GM21619 (cell line): ENCODE data around the gene MAPK10.

Experiments used
- ATAC-seq: cut with Tn5 transposase; IDR thresholded peaks from one replicate; pipeline ENCODE4 v1.9.1; 2021; ENCODE audit not compliant: unreplicated experiment

The MAPK10 gene

DNA sequence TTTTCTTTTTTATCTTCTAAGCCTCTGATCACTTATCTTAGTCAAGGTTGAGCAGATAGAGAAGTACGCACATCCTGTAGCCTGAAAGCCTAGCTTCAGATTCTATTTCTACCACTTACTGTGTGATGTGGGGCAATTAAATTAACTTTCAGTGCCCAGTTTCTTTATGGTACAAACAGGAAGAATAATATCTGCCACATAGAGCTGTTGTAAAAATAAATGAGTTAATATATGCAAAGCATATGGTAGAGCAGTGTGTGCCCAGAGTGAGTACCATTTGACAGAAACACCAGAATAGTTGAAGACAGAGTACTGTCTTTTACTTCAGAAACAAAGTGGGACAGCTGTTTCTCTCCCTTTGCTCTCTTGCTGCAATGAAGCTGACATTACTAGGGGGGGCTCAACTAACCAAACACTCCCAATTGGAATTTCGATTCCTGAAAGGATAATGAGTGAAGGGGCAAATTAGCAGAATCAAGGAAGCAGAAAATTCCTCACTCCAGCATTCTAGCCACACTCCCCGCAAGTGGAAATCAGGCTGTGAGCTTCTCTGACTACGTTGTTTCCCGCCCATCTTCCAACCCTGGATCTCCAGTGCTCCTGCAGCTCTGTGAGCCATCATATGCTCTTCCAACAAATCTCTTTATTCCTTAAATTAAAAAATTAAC, 80.4 kb downstream of the MAPK10 start:
- ATAC-seq = no peak

DNA sequence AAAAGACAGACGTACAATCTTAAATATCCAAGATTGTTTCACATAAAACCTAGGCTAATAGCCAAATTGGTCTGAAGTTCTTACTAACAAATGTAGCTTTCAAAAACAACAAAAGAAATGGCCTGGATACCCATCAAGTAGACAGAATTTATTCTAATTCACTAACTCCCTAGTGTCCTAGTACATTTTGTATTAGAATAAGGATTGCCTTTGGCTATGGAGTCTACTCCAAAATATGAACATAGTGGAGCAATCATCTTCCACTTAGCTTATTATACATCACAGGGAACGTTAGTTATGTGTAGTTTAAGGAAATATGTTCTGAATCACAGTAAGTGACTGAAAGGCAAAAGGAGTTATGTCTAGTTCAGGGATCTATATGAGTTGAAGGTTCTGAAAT, 81.7 kb downstream of the MAPK10 start:
- ATAC-seq = no peak

DNA sequence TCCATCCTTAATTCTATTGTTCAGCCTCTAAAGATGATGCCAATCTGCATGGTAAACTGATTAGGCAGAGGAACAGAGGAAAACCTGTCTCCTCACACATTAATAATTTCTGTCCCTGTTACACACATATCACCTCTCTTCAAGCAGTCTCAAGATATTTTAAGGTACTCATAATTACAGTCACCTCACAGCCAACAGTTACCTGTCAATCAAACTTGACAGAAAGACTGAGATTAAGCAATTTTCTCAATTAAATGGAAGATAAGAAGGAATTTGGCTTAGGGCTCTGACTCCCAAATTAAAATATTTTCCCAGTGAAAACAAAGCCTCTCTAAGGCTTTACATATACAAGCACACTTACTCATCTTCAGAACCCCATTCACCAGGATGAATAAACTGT, 85.2 kb downstream of the MAPK10 start:
- ATAC-seq = no peak

DNA sequence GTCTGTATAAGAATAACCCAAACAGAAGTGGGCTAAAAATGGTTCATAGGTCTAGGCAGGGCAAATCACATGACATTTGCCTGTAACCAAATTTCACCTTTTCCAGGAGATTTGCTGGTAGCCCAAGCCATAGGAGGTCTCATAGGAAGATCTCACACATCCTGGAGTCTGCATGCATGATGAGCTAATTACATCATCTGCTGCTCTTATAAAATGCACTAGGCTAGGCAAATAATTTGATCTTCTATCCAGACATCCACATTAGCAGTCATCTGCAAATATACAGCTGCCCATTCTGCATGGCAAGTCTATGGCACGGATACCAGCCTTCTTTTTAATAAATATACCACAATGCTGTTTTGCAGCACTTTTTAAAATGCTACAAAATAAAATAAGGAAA, 87.2 kb downstream of the MAPK10 start:
- ATAC-seq = no peak

DNA sequence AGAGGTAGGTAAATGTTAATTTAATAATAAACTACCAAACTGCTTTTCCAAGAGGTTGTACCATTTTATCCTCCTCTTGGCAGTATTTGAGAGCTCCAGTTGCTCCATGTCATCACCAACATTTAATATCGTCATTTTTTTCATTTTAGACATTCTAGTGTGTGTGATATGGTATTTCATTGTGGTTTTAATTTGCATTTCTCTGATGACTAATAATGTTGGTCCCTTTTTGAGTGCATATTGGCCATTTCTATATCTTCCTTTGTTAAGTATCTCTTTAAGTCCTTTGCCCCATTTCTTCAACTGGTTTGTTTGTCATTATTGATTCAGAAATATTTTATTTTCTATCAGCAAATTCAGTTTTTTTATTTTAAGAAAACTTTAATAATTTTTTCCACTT, 88.8 kb downstream of the MAPK10 start:
- no peak for ATAC-seq

DNA sequence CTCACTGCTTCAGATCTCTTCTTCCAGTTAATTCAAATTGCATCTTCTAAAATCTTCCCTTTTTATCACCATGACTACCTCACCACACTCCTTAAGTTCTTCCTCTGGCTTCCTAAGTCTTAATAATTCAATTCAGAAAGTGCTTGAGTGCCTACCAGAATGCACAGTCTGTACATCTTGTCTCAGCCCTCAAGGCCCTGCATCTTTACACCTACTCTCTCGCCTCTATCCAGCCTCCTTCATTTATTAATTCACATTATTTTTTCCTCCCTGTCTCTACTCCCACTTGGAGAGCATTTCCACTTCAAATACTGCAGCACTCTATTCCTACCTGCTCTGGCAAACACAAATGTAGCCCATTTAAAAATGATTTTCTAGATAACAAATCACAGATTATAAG, 90.5 kb downstream of the MAPK10 start:
- ATAC-seq = no peak

DNA sequence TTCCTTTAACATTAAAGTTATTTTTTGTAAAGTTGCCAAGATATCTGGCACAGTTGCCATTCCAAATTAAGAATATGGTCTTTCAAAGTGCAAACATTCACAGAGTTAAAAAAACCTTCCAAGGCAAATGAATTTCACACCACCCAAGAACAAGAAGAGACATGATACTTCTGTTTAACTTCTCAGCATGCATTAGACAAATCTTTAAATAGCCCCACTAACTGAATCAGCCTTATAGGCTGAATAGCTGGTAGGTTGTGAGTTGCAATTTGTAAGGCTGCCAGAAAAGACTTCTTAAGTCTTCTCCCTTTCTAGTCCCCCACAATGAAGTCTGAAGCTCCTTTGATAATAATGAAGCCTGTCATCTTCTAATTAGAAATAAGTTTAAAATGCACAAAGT, 95.6 kb downstream of the MAPK10 start:
- ATAC-seq = no peak

DNA sequence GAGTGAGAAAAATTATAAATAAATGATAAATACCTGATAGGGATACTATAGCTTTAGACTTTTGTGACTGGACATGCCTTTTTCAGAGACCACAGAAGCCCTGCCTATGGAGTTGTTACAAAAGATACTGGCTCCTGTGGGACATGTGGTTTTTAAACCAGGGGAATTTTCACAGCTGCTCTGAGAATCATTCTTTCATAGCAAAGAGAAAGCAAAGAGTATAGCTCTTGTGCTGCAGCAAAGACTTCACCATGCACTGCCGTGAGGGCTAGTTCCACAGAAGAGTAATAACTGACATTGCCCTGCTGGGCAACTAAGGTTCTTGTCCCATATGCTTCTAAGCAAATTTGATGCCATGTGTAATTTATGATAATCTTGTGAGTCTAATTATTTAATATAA, 98.2 kb downstream of the MAPK10 start:
- ATAC-seq = no peak

DNA sequence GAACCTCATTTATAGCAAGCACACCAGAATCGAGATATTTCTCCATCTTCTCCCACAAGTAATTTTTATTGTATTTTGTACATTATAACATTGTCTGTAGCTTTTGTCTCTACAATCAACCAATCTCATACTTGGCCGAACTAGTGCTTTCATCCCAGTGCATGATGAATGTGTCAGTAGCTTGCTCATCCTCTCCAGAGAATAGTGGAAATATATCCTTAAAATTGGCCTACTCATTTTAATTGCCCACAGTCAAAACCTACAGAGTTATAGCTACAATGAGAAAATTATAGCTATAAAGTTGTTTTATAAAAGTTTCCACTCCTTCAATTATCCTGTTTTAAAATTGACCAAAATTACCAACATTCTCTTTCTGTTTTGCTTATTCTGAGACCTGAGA, 103.8 kb downstream of the MAPK10 start:
- no peak for ATAC-seq

DNA sequence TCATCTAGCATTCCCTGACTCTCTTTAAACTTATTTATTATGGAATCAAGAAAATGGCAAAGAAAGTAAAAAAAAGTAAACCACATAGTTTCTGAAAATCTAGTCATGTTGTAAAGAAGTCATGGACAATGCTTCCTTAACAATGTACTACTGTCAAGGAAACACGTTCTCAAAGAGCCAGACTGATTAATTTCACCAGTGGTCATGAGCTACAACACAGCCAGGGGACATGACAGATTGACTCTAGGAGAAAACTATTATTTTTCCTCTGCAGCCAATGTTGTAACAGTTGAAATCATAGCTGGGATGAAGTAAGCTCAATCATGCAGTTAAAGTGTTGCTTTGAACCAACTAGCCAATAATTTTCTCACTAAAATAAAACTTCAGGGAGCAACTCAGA, 109.2 kb downstream of the MAPK10 start:
- no peak for ATAC-seq

DNA sequence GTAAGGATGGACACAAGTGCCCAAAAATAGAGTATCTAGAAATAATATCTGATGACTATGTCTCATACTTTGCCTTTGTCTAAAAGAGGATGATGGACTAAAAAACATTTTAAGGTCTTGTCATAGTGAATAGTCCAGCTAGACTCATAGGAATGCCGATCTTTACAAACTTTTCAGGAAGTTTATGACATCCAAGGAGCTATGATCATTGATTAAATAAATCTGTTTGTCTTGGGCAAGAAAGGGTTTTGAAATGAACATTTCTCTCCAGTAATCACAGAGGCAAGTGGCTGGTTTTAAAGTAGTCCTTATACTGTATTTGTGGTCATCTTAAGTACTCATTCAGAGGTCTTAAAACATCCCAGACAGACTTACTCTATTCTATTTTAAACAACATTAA, 109.8 kb downstream of the MAPK10 start:
- no peak for ATAC-seq

DNA sequence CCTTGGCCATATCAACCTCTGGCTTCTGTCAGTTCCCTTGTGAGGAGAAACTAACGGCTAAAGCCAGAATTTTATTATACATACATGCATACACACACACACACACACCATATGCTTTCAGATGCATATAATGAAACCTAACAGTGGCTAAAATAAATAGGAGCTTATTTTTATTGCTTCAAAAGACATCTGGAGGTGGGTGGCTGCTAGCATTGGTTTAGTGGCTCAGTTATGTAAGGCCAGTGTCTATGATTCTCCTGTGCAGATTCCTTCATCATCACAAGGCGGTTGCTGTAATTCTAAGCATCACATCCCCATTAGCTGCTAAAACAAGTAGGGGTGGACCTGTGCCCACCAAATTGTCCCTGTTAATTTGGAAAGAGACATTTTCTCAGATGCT, 110.8 kb downstream of the MAPK10 start:
- no peak for ATAC-seq

DNA sequence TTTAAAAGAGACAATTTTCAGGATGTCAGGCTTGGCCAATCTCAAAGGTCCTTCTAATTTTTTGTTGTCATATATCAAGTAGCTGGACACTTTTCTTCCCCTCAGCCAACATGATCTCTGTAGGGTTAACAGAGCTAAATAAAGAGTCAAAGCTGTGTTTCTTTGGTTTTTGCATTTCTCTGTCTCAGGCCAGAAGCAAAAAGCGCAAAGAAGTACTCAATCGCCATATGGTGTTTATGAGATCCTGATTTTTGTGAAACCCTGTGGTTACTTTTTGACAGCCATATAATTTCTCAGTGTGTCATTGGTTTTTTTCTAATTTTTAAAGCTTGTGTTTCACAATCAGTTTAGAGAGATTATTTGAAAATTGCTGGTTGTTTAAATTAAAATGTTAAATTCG, 111.9 kb downstream of the MAPK10 start:
- ATAC-seq = no peak

DNA sequence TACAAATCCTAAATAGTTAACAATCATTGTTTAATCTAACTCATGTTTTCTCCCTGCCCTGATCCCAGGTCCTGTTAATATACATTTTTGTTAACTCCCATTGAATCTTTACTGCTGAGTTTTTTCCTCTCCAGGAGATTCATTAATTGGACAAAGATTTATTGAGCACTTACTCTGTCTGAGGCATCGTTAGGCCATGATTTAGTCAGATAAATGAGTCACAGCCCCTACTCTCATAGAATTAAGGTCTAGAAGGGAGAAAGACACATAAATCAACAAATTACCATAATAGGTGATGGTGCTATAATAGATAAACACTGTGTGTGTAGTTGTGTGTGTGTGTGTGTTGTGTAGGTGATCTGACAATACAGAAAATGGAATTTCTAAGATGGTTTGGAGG, 112.5 kb downstream of the MAPK10 start:
- ATAC-seq = no peak

DNA sequence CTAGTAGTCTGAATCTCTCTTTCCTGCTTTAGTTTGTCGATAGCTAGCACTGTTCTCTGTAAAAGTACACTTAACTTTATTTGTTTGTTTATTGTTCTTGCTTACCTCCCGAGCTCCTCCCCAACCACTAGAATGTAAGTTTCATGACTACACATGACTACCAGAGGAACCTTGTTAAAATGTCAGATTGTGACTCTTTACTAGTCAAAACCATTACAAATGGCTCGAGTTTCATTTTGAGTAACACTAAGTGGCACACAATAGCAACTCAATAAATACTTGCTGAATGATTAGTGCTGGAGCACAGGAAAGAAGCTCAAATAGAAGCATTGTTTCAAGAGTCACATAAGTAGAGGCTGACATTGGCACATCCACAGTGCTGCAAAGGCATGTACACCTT, 116.1 kb downstream of the MAPK10 start:
- ATAC-seq = no peak

DNA sequence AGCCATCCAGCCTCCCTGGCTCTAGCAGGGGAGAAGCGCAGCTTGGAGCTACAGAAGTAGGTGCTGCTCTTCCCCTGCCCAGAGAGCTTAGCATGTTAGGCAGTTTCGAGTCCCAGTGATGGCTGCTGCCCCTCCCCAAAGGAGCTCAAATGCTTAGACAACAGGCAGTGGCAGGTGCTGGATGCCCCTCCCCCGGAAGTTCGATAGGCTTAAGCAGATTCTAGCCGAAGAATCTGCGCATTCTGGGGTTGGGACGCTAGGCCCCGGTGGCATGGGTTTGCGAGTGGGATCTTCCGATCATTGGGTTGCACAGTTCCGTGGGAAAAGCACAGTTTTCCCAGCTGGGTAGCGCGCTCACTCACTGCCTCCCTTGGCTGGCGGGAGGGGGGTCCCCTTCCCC, 117.2 kb downstream of the MAPK10 start:
- ATAC-seq = no peak

DNA sequence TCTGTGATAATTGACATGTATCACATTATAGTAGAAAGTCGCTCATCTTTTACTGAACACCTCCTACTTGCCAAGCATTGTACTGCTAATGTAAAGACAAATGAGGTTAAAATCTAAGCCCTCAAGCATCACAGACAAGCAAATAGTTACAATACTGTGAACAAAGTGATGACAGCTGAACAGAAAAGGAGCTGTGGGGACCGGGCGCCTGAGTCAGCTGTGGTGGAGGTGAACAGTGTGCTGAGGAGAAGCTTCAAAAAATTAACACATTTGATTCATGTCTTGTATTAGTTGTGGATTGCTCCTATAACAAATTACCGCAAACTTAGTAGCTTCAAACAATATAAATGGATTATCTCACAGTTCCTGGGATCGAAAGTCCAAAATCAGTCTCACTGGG, 124.3 kb downstream of the MAPK10 start:
- no peak for ATAC-seq

DNA sequence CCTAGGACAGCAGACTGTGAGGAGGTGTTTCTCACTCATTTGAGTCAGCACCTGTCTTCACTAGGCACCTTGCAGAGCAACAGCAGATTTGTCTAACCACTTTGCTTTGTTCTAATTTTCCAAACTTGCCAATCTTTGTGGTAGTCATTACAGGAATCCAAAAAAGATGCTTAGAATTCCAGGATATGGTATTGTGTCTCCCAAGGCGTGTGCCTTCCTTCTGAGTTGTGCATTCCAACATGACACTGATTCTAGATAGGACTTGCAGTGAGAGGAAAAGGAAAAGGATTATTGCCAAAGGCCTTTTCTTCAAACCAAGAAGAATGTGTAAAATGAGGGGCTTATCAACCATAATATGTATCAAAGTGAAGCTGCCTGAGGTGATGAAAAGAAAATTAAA, 126.2 kb downstream of the MAPK10 start:
- no peak for ATAC-seq

DNA sequence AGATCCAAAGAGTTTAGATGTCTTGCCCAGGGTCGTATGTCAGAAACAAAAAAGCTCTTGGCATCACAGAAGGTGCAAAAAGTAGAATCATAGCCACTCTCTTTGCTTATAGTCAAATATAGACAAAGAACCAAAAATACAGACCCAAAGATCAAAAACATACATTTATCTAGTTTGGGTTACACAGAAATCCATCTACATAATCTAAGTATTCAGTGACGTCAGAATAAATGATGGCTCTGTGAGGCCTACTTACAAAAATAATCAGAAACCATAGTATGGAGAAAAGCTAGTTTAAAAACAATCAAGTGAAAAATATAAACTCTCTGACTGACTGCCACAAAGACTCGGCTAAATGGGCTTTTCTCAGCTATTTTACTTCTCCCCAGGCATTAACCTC, 126.8 kb downstream of the MAPK10 start:
- ATAC-seq = no peak

DNA sequence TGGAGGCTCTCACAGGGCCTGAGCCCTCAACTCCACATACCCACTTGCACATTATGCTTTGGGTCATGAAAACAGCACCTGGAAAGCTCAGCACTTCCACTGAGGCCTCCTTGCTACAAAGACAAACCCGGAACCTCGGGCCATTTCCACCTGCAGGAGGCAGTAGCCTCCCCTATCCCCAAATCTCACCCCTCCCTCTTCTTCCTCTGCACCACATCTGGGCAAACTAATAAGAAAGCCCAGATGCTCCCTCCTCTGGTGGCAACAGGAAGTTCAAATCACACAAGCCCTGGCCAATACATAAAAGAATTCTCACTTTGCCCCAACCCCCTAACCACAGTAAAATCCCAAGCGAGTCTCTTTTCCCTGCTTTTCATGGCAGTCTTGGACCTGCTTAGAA, 136.4 kb downstream of the MAPK10 start:
- peak; percentile 63 for ATAC-seq

DNA sequence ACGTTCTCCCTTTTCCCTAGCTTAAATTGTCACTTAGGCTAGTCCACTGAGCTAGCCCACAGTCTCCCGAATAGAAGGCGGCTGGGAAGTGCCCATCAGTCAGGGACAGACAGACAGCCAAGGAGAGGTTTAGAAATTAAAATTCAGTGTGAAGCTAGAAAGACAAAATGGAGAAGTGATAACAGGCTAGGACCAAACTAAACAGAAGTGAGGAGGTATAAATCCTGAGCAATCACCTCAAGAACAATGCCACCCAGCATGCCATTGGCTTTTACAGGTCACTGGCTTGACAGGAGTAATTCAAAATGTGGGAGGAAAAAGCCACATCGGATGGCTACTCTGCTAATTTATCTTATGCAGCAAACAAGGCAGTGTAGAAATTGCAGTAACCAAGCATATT, 138.9 kb downstream of the MAPK10 start:
- ATAC-seq = no peak

DNA sequence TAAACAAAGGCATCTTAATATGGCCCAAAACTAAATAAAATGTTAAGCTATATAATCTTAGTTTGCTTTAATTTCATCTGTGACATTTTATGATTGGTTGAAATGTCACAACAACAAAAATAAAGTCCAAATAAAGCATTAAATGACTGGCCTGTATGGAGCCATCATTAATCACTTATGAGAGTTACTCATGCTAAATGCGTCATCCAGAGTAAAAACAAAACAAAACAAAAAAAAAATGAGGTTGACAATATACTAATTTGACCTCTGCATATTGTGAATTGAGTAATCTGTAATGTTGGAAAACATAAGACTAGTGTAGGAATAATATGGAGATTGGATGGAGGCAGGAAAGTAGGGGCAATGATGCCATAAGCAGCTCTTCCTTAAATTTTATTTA, 139.7 kb downstream of the MAPK10 start:
- ATAC-seq = no peak

DNA sequence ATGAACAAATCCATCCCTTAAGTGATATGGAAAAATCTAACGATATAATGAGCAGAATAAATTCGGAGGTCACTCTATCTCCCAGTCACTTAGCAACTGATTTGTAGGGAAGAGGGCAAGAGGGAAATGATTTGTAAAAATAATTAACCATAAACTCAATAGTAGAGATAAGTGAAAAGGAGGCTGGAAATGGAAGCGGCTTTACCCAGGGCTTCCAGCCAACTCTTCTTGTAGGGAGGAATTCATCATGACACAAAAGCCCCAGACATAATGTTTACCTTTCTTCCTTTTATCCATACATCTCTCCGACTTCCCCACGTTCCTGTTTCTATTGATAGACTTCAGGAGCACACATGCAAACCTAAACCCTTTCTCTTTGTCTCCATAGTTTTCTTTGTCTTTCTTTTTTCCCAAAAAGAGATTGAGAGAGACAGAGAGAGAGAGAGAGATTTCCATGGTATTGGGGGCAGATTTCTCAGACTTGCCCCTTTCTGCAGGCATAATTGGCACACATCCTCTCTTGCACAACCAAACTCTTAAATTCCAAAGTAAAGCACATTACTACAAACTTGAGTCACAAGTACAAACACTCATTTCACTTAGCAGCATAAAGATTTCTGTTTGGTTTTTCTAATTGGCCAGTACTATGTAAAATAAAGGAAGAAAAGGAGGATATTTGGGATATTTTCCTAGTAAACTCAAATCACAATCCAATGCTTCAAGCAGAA, 140.9 kb downstream of the MAPK10 start:
- no peak for ATAC-seq
